GM12878 (cell line): ENCODE measurements around the gene ADAMTSL2. TPM values are rescaled to one million over a fixed set of nuclear protein-coding genes. Genes with fewer than 3 reads are reported as not detected.

Experiments used
- ATAC-seq: fragments of 200-7000 bp; cut with Tn5 transposase; 3 replicates; pipeline ENCODE4 v1.9.1; 2020; ENCODE audit warnings: mild to moderate bottlenecking, moderate library complexity
- BruUV-seq: library from RNA; stranded (reverse); fragments of 400-500 nt; replicated peaks from 2 replicates; lab custom pipeline; 2021; lab: Mats Ljungman, UMichigan
- CTCF ChIA-PET: fragments of 300-600 bp; sonication (Branson Sonifier 250); formaldehyde crosslinking; extraction: SDS; loops from one replicate; lab custom pipeline; 2021; ENCODE audit warnings: inconsistent platforms; lab: Yijun Ruan, JAX
- POLR2A ChIA-PET: fragments of 350-600 bp; formaldehyde crosslinking; extraction: SDS; loops from one replicate; lab custom pipeline; 2021; ENCODE audit warnings: inconsistent platforms; lab: Charles Lee
- RAD21 ChIA-PET: fragments of 300-600 bp; sonication (Branson Sonifier 250); formaldehyde crosslinking; loops from one replicate; lab custom pipeline; 2023; ENCODE audit warnings: antibody characterized with exemption; ENCODE audit not compliant: unreplicated experiment; lab: Charles Lee
- SMC1A ChIA-PET: fragments of 300-600 bp; sonication (Branson Sonifier 250); formaldehyde crosslinking; loops from one replicate; lab custom pipeline; 2023; ENCODE audit not compliant: unreplicated experiment, uncharacterized antibody; lab: Charles Lee
- DNase-seq: peaks from one replicate; pipeline ENCODE4 v3.0.0-alpha.2; 2011; ENCODE audit warnings: low read depth, low spot score
- FAIRE-seq: peaks from 3 replicates; lab custom pipeline; 2011; peaks lifted over from hg19 to GRCh38; lab: Jason Lieb, UNC
- H2AFZ ChIP-seq: 2 replicates; pipeline ENCODE4 v1.6.0; 2011; ENCODE audit warnings: low read depth, low read length, control low read depth; ENCODE audit not compliant: control insufficient read depth
- H3K27ac ChIP-seq: 2 replicates; pipeline ENCODE4 v1.5.1; 2011; ENCODE audit warnings: control low read depth; ENCODE audit not compliant: control insufficient read depth, insufficient read depth
- H3K27me3 ChIP-seq, 2 experiments: replicated peaks in 1 of 2; 2 replicates each; pipeline versions ENCODE4 v1.6.0 to v1.6.1; 2011; ENCODE audit warnings: low read length in 1 of 2; ENCODE audit not compliant: control insufficient read depth in 2 of 2, insufficient read depth in 2 of 2
- H3K36me3 ChIP-seq, 2 experiments: 2 replicates each; pipeline ENCODE4 v1.5.1; 2011; ENCODE audit warnings: low read length in 1 of 2; ENCODE audit not compliant: control insufficient read depth in 2 of 2, insufficient read depth in 2 of 2
- H3K4me1 ChIP-seq: 2 replicates; pipeline ENCODE4 v1.6.1; 2011; ENCODE audit warnings: mild to moderate bottlenecking, low read length, moderate library complexity, mixed read lengths; ENCODE audit not compliant: control insufficient read depth, insufficient read depth
- H3K4me2 ChIP-seq: 2 replicates; pipeline ENCODE4 v1.6.0; 2011; ENCODE audit warnings: control low read depth; ENCODE audit not compliant: control insufficient read depth, insufficient read depth
- H3K4me3 ChIP-seq: fragments of 200-600 bp; sonication (generic); 2 replicates; pipeline ENCODE4 v1.5.1; 2016
- H3K79me2 ChIP-seq: 2 replicates; pipeline ENCODE4 v1.6.0; 2011; ENCODE audit warnings: low read length; ENCODE audit not compliant: control insufficient read depth, insufficient read depth
- H3K9ac ChIP-seq: 2 replicates; pipeline ENCODE4 v1.8.0; 2011; ENCODE audit warnings: low read length, control low read depth, mixed read lengths; ENCODE audit not compliant: control insufficient read depth, insufficient read depth
- H3K9me3 ChIP-seq: replicated peaks from 3 replicates; pipeline ENCODE4 v1.5.1; 2011; ENCODE audit warnings: mild to moderate bottlenecking, low read length; ENCODE audit not compliant: control insufficient read depth, insufficient read depth
- H4K20me1 ChIP-seq: 2 replicates; pipeline ENCODE4 v1.6.0; 2011; ENCODE audit not compliant: control insufficient read depth, insufficient read depth
- CHD4 ChIP-seq: fragments of 200-600 bp; sonication (generic); IDR thresholded peaks from 2 replicates; pipeline ENCODE4 v1.6.1; 2016; ENCODE audit warnings: mild to moderate bottlenecking
- CREM ChIP-seq: IDR thresholded peaks from 2 replicates; pipeline ENCODE4 v1.6.1; 2014; ENCODE audit warnings: antibody characterized with exemption, low read depth
- NR2C1 ChIP-seq: fragments of 450-650 bp; IDR thresholded peaks from 2 replicates; pipeline ENCODE4 v1.6.1; 2017; ENCODE audit warnings: antibody characterized with exemption, mild to moderate bottlenecking, moderate library complexity
- POLR2A ChIP-seq: IDR thresholded peaks from 2 replicates; pipeline ENCODE4 v1.6.1; 2011; ENCODE audit warnings: low read depth, mild to moderate bottlenecking, low read length
- RCOR1 ChIP-seq: conservative IDR thresholded peaks from 2 replicates; pipeline ENCODE4 v1.6.1; 2012; ENCODE audit warnings: low read depth, low read length, improper control_type of control experiment
- SMAD1 ChIP-seq: fragments of 450-650 bp; IDR thresholded peaks from 2 replicates; pipeline ENCODE4 v1.6.1; 2018; ENCODE audit warnings: mild to moderate bottlenecking, low read depth; ENCODE audit not compliant: partially characterized antibody
- ZNF592 ChIP-seq: fragments of 450-650 bp; IDR thresholded peaks from 2 replicates; pipeline ENCODE4 v1.6.1; 2017; ENCODE audit warnings: mild to moderate bottlenecking, moderate library complexity
- ZZZ3 ChIP-seq: IDR thresholded peaks from 2 replicates; pipeline ENCODE4 v1.6.1; 2011; ENCODE audit warnings: low read depth; ENCODE audit not compliant: control insufficient read depth, insufficient read length
- WGBS: methylation state at CpG from one replicate; pipeline ENCODE4 v1.1.6; 2016; ENCODE audit warnings: low lambda C conversion rate; ENCODE audit not compliant: insufficient replicate concordance, insufficient coverage; ENCODE audit errors: missing lambda C conversion rate; 5-methylcytosine and 5-hydroxymethylcytosine counted together
- in situ Hi-C: fragments of 300-500 bp; cut with MboI; formaldehyde crosslinking; loops from 9 replicates; pipeline ENCODE4 v1.14.3; 2018; ENCODE audit warnings: mixed read lengths
- intact Hi-C: fragments of 100-400 bp; cut with micrococcal nuclease; formaldehyde crosslinking; loops from one replicate; pipeline ENCODE4 v1.14.2; 2022; ENCODE audit not compliant: unreplicated experiment
- polyA plus RNA-seq, 11 experiments: library from polyadenylated mRNA; depleted of rRNA in 4 of 11; unstranded in 6 of 11; stranded (reverse) in 5 of 11; fragments of >200 nt; fragmentation: Nextera tagmentation in 4 of 11; fragmentation: Illumina TruSeq in 1 of 11; extraction: Ambion mirVana in 4 of 11; extraction: Trizol in 1 of 11; gene quantifications; 1 replicate in 1 of 11; 2 replicates in 10 of 11; pipeline versions ENCODE4 v1.2.1 to v1.2.3, GENCODE V29; 2011 to 2016; ENCODE audit warnings: inconsistent platforms in 2 of 11, missing spikeins in 2 of 11, low read depth in 1 of 11
- total RNA-seq, 4 experiments: library from RNA; depleted of rRNA in 3 of 4; stranded (reverse); fragments of >200 nt in 3 of 4; fragmentation: Illumina TruSeq in 1 of 4; extraction: Trizol in 1 of 4; gene quantifications; 2 replicates each; pipeline versions ENCODE4 v1.2.1 to v1.2.3, GENCODE V29; 2013 to 2021

ADAMTSL2 gene
- total and polyA plus RNA-seq, 10 of the 15 experiments (the other 5 are each of a cell fraction or from before 2014, with no cell fraction given): 0.07 TPM; not detected in 9

GRCh38 chr9:133509179-133510083 is 25.1 kb upstream of the ADAMTSL2 start (continued):
- TF ChIP-seq POLR2A: no peak

- BruUV-seq: no TSS peak
- WGBS: 55% methylated on average over 27 of the region's 27 CpGs
- RAD21 ChIA-PET: no interaction called here
- intact Hi-C loops (no loop called here), in situ Hi-C loops (no loop called here)
- DNase-seq (no peak), ATAC-seq (no peak), FAIRE-seq (no peak)
- H3K27me3 ChIP-seq: no peaks in the 10 kb centered on the region; a peak in 2 of 4 replicates
- H3K4me2 ChIP-seq: no peak overlapping the region
- POLR2A ChIA-PET: no interaction called here
- H3K79me2 ChIP-seq: no peaks in the 10 kb centered on the region
- H4K20me1 ChIP-seq: no peaks in the 10 kb centered on the region
- no peaks in the 10 kb centered on the region for H3K4me1 ChIP-seq
- no peaks in the 10 kb centered on the region for H3K36me3 ChIP-seq
- H3K9me3 ChIP-seq: no peaks in the 10 kb centered on the region
- SMC1A ChIA-PET: no interaction called here
- TF ChIP-seq CHD4 (no peak), CREM (no peak), ZNF592 (no peak), RCOR1 (no peak), NR2C1 (no peak), SMAD1 (no peak), ZZZ3 (no peak)
- H2AFZ ChIP-seq: no peak overlapping the region
- H3K4me3 ChIP-seq: no peak overlapping the region
- H3K27ac ChIP-seq: no peak overlapping the region
- CTCF ChIA-PET: no interaction called here
- H3K9ac ChIP-seq: no peak overlapping the region
These were observed 23.5 kb upstream of the ADAMTSL2 start for GRCh38 chr9:133510926-133511505.
